HFF-Myc (cell line): ENCODE data around the gene PLXNA1.

Experiments used
- DNase-seq: peaks from one replicate; pipeline ENCODE4 v3.0.0-alpha.2; 2011; ENCODE audit warnings: low read depth; ENCODE audit errors: extremely low read depth
- H3K4me3 ChIP-seq: replicated peaks from 2 replicates; pipeline ENCODE4 v1.5.1; 2011; ENCODE audit warnings: low read depth, mild to moderate bottlenecking, control low read depth, low read length
- TF ChIP-seq, protein P1 (sequence below): IDR thresholded peaks from 2 replicates; pipeline ENCODE4 v1.5.1; 2012; ENCODE audit warnings: mild to moderate bottlenecking, low read depth, low read length, control low read depth; ENCODE audit errors: missing control alignments

PLXNA1 gene

DNA sequence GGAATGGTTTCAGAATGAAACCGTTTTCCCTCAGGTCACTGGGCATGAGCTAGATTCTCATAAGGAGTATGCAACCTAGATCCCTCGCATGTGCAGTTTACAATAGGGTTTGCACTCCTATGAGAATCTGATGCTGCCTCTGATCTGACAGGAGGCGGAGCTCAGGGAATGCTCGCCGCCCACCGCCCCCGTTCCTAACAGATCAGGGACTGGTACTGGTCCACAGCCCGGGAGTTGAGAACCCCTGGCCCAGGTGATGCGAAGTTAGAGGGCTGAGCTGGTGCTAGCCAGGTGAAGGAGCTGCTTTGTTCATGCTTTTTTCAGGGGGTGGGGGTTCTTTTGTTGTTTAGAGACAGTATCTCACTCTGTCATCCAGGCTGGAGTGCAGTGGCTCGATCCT, 15.5 kb upstream of the PLXNA1 start:
- no peak for DNase-seq
- TF ChIP-seq, protein P1, sequence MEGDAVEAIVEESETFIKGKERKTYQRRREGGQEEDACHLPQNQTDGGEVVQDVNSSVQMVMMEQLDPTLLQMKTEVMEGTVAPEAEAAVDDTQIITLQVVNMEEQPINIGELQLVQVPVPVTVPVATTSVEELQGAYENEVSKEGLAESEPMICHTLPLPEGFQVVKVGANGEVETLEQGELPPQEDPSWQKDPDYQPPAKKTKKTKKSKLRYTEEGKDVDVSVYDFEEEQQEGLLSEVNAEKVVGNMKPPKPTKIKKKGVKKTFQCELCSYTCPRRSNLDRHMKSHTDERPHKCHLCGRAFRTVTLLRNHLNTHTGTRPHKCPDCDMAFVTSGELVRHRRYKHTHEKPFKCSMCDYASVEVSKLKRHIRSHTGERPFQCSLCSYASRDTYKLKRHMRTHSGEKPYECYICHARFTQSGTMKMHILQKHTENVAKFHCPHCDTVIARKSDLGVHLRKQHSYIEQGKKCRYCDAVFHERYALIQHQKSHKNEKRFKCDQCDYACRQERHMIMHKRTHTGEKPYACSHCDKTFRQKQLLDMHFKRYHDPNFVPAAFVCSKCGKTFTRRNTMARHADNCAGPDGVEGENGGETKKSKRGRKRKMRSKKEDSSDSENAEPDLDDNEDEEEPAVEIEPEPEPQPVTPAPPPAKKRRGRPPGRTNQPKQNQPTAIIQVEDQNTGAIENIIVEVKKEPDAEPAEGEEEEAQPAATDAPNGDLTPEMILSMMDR, result no peak
- no peak overlapping the region for H3K4me3 ChIP-seq

DNA sequence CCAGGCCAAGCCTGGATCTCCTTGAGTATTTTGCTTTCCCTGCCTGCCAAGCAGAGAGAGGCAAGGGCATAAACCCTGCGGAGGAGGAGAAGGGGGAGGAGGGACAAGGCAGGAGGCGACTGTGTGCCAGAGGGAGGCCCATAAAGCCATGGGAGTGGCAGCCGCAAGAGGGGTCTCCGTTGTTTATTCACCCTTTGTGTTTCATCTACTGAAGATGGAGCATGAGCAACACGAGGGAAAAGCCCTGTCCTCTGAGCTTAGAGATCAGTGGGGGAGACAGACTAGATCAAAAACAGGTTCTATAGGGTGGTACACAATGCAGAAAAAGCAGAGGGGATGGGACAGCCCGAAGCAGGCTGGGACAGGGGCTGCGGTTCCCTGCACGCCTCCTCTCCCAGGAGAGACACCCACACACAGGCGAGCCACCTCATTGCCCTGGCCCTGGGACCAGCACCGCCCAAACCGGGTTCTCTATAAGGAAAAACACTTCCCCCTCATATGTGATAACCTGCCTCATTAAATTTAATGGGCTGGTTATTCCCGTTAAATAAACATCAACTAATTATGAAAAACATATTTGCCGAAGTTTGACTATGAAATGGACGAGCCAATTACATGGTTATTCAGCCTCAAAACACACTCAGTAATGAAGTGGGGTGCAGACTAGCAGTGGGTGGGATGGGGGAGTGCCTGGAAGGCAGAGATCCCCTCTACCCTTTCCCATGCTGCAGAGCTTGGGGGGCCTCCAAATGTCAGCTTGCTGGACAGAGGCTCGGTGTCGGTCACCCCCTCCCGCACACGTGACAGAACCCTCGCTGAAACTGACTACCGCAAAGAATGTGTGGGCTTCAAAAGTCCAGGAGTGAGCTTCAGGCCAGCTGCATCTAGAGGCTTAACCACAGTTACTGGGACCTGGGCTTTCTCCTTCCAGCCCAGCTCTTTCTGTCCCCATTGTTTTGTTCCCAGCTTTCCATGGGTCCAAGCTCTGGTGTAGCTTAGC, 14.2 kb upstream of the PLXNA1 start:
- DNase-seq, result no peak
- TF ChIP-seq, protein P1, result no peak
- H3K4me3 ChIP-seq, result no peak overlapping the region

GRCh38 chr3:126969586-126969985, 13.3 kb upstream of the PLXNA1 start:
- H3K4me3 ChIP-seq, result no peak overlapping the region
- no peak for DNase-seq
- TF ChIP-seq, protein P1, result no peak

- H3K4me3 ChIP-seq, result no peak overlapping the region
- TF ChIP-seq, protein P1, result no peak
Observed at GRCh38 chr3:126970101-126970500, 12.8 kb upstream of the PLXNA1 start.

DNA sequence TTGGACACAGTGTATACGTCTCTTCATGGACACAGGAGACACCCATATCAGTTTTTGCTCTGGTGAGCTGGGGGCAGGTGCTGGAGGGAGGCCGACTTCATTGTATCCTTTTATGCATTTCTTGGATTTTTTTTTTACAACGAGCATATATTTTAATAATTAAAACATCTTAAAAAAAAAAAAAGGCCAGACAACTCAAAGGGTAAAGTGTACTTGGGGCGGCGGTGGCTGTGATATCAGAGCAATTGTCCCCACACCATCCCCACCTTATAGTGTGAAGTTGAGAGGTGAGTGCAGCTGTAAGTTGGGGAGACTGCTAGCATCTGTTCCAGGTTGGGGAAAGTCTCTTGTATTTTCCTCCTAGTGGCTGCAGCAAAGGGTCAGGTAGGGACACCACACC, 12.0 kb upstream of the PLXNA1 start:
- TF ChIP-seq, protein P1, result no peak
- no peak for DNase-seq
- H3K4me3 ChIP-seq, result no peak overlapping the region

More at GRCh38 chr3:126970101-126970500, 12.8 kb upstream of the PLXNA1 start:
- DNase-seq, result no peak

DNA sequence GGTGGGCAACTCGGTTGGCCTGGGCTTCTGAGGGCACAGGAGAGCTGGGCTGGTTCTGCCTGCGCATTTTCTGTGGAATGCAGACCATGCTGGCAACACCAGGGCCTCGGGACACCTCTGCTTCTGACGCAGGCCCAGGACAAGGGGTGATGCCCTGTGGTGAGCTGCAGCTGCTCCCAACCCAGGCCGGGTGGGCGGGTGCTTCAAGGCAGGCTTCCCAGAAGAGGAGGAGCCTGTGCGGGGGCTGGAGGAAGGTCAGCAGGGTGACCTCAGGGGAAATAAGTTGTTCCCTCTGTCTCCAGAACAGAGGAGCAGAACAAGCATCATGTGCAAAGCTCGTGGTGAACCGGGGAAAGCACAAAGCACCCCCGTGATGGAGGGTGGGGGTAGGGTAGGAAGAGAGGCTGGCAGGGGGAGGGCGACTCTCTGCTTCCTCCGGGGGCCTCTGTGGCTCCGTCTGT, 11.0 kb upstream of the PLXNA1 start:
- TF ChIP-seq, protein P1, result no peak
- no peak for DNase-seq
- H3K4me3 ChIP-seq, result no peak overlapping the region
